ENCODE measurements around the gene TUBB8B. TPM values are rescaled to one million over a fixed set of nuclear protein-coding genes. Genes with fewer than 3 reads are reported as not detected.

The TUBB8B gene
- total RNA-seq, 4 donors from 2014 or later, result 0.40 to 5.8 TPM; not detected in 2

Small RNA genes within 50 kb of the gene (small RNA-seq; reads per million reads assigned to genes)
- gene AP001005.2, result 0 reads per million in 4 donors

Other genes starting within 250 kb of the TUBB8B start
- gene USP14, start 108.9 kb upstream of the TUBB8B start, total RNA-seq, result 10 to 100 TPM; 31.1 to 40.1 (median 36.0) TPM
- gene THOC1, start 218.4 kb upstream of the TUBB8B start, total RNA-seq, result 10 to 100 TPM; 17.6 to 59.7 (median 30.1) TPM